Type B pancreatic cell (in vitro differentiated cells): Measurements from ENCODE around the gene CHAC1. TPM values are rescaled to one million over a fixed set of nuclear protein-coding genes. Genes with fewer than 3 reads are reported as not detected.

Experiments
- DNase-seq: peaks from one replicate; pipeline ENCODE4 v3.0.0; 2021; ENCODE audit warnings: mixed read lengths; ENCODE audit not compliant: unreplicated experiment; ENCODE audit errors: extremely low spot score
- H3K27ac Mint-ChIP-seq: 2 replicates; pipeline ENCODE4 v1.8.0; 2021; ENCODE audit warnings: mild to moderate bottlenecking, mixed read lengths
- H3K27me3 Mint-ChIP-seq: 2 replicates; pipeline ENCODE4 v1.8.0; 2021; ENCODE audit warnings: mixed read lengths
- H3K36me3 Mint-ChIP-seq: 2 replicates; pipeline ENCODE4 v1.8.0; 2021; ENCODE audit warnings: mixed read lengths
- H3K4me1 Mint-ChIP-seq: one replicate; pipeline ENCODE4 v1.8.0; 2021; ENCODE audit warnings: mixed read lengths; ENCODE audit not compliant: unreplicated experiment
- H3K4me3 Mint-ChIP-seq: 2 replicates; pipeline ENCODE4 v1.8.0; 2021; ENCODE audit warnings: mild to moderate bottlenecking, mixed read lengths
- H3K9me3 Mint-ChIP-seq: 2 replicates; pipeline ENCODE4 v1.8.0; 2021; ENCODE audit warnings: mixed read lengths
- CTCF ChIP-seq: fragments of 200-600 bp; sonication (generic); conservative IDR thresholded peaks from 2 replicates; pipeline ENCODE4 v1.5.0; 2021; ENCODE audit warnings: antibody characterized with exemption, mild to moderate bottlenecking
- total RNA-seq: library from RNA; stranded (reverse); gene quantifications from 2 replicates; pipeline ENCODE4 v1.2.1, GENCODE V29; 2021; ENCODE audit warnings: low replicate concordance

CHAC1 gene
- total RNA-seq, 1 donor from 2014 or later = 7.8 TPM

GRCh38 chr15:40941068-40941527 lies 12.2 kb upstream of the CHAC1 start:
- H3K4me3 Mint-ChIP-seq = peak overlapping the region; percentile 74
- no peaks in the 10 kb centered on the region for H3K36me3 Mint-ChIP-seq
- H3K9me3 Mint-ChIP-seq = no peaks in the 10 kb centered on the region
- peaks cover 16% of the 10 kb centered on the region for H3K4me1 Mint-ChIP-seq
- H3K27me3 Mint-ChIP-seq = peaks cover 1% of the 10 kb centered on the region
- peak overlapping the region; percentile 34 for H3K27ac Mint-ChIP-seq
- TF ChIP-seq CTCF = no peak
- no peak for DNase-seq

- no peak for DNase-seq
- H3K27ac Mint-ChIP-seq = peak overlapping the region; percentile 34
- peaks cover 3% of the 10 kb centered on the region for H3K27me3 Mint-ChIP-seq
- no peaks in the 10 kb centered on the region for H3K9me3 Mint-ChIP-seq
- TF ChIP-seq CTCF = peak; percentile 79
- H3K4me3 Mint-ChIP-seq = peak overlapping the region; percentile 80
- H3K4me1 Mint-ChIP-seq = peaks cover 16% of the 10 kb centered on the region
- H3K36me3 Mint-ChIP-seq = no peaks in the 10 kb centered on the region
Observed at GRCh38 chr15:40941528-40942336, 11.5 kb upstream of the CHAC1 start.

- H3K9me3 Mint-ChIP-seq = no peaks in the 10 kb centered on the region
- peak overlapping the region; percentile 80 for H3K4me3 Mint-ChIP-seq
- no peaks in the 10 kb centered on the region for H3K36me3 Mint-ChIP-seq
- peaks cover 10% of the 10 kb centered on the region for H3K4me1 Mint-ChIP-seq
- H3K27me3 Mint-ChIP-seq = peaks cover 3% of the 10 kb centered on the region
- TF ChIP-seq CTCF = no peak
- no peak for DNase-seq
- H3K27ac Mint-ChIP-seq = peak overlapping the region; percentile 41
Observed at GRCh38 chr15:40942337-40942854, 10.9 kb upstream of the CHAC1 start.

- Mint-ChIP-seq H3K9me3 (no peaks in the 10 kb centered on the region), H3K27ac (peak overlapping the region; percentile 41), H3K4me1 (peaks cover 8% of the 10 kb centered on the region), H3K4me3 (peak overlapping the region; percentile 80), H3K36me3 (no peaks in the 10 kb centered on the region), H3K27me3 (peaks cover 5% of the 10 kb centered on the region)
- TF ChIP-seq CTCF = no peak
- DNase-seq = no peak
Observed at GRCh38 chr15:40942878-40943277, 10.4 kb upstream of the CHAC1 start.

GRCh38 chr15:40943764-40944365 lies 9.4 kb upstream of the CHAC1 start:
- TF ChIP-seq CTCF = no peak
- Mint-ChIP-seq H3K27ac (no peak overlapping the region), H3K9me3 (no peaks in the 10 kb centered on the region), H3K27me3 (peaks cover 9% of the 10 kb centered on the region), H3K4me1 (peaks cover 5% of the 10 kb centered on the region), H3K36me3 (no peaks in the 10 kb centered on the region), H3K4me3 (peak overlapping the region; percentile 7)
- DNase-seq = no peak
